ENCODE measurements around the gene DLG5. TPM values are rescaled to one million over a fixed set of nuclear protein-coding genes. Genes with fewer than 3 reads are reported as not detected.

DLG5 gene
- total RNA-seq, 2 donors from 2014 or later, result 26.1 to 47.5 TPM

DNA sequence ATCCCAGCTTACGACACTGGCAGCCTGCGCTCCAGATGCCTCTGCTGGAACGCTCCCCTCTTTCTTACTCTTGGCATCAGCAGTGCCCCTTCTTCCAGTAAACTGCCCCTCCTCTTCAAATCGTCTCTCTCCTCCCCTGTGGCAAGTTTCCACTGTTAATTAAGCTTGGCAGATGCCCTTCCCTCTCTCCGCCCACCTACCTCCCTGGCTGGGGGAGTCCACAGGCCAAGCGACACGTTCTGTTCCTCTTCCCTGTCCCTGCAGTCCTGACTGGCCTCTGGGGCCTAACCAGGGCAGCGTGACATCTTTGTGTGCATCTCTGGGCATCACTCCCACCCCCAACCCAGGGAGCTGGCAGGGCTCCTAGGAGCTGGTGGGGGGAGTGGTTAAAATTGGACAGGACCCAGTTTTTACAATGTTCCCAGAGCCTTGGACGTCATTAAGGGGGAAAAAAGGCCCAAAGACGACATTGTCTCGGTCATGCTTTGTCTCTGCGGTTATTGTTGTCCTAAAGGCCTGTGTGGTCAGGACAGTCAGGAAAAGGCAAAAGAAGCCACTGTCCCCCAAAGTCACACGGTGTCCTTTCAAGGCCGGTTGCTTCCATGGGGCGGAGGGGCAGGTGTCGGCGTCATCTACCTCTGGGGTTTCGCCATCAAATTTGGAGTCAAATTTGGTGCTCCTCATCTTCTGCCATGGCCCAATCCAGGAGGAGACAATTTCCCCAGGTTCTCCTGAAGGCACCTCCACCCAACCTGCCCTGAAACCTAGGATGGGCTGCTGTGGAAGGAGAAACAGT, 54.2 kb downstream of the DLG5 start:
- no peak for DNase-seq
- no peaks in the 10 kb centered on the region for H3K4me1 ChIP-seq
- TF ChIP-seq, protein P1, sequence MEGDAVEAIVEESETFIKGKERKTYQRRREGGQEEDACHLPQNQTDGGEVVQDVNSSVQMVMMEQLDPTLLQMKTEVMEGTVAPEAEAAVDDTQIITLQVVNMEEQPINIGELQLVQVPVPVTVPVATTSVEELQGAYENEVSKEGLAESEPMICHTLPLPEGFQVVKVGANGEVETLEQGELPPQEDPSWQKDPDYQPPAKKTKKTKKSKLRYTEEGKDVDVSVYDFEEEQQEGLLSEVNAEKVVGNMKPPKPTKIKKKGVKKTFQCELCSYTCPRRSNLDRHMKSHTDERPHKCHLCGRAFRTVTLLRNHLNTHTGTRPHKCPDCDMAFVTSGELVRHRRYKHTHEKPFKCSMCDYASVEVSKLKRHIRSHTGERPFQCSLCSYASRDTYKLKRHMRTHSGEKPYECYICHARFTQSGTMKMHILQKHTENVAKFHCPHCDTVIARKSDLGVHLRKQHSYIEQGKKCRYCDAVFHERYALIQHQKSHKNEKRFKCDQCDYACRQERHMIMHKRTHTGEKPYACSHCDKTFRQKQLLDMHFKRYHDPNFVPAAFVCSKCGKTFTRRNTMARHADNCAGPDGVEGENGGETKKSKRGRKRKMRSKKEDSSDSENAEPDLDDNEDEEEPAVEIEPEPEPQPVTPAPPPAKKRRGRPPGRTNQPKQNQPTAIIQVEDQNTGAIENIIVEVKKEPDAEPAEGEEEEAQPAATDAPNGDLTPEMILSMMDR (IDR thresholded peaks at IDR 0.05), result no peak
- no peaks in the 10 kb centered on the region for H3K9me3 ChIP-seq
- no peaks in the 10 kb centered on the region for H3K36me3 ChIP-seq
- no peak overlapping the region for H3K4me3 ChIP-seq
- intact Hi-C loops (cut with DNase I), result no loop called here
- H3K9ac ChIP-seq (ENCODE audit: low read depth in 2 of 2, low read length in 2 of 2), result no peak overlapping the region
- H3K27ac ChIP-seq, result no peak overlapping the region
- H3K27me3 ChIP-seq, result no peaks in the 10 kb centered on the region

DNA sequence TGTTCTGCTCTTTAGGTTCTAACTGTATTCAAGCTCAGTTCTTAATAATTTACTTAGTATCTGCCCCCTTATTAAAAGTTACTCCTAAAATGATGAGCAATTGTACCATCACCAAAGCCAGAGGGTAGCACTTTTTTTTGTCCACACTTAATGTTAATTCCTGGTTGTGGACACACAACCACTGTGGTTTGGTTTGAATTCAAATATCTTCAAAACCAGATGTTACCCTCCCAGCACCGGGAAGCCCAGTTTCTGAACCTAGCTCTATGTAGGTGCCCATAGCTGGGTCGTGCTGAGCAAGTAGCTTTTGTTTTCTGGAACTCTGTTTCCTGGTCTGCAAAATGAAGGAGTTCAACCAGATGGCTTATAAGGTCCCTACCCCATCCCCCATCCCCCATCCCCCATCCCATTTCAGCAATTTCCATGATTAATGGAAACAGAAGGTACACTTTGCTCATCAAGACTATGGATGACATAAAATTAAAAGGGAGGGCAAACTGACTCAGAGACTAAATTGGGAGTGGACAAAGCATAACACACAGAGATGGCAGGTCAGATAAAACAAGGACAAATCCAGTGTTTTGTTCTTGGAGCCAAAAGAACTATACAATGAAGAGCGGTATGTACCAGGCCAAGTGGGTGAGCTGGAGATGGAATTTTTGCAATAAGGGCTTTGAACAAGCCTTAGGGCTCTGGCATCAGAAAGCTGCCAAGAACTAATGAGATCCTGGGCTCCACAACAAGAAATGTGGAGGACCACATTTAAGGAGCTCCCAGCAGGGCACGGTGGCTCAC, 56.7 kb downstream of the DLG5 start:
- H3K27ac ChIP-seq, result no peak overlapping the region
- no peak overlapping the region for H3K4me3 ChIP-seq
- DNase-seq, result no peak
- H3K36me3 ChIP-seq, result no peaks in the 10 kb centered on the region
- TF ChIP-seq, protein P1 (IDR thresholded peaks at IDR 0.05), result no peak
- no peaks in the 10 kb centered on the region for H3K27me3 ChIP-seq
- no peak overlapping the region for H3K9ac ChIP-seq (ENCODE audit: low read depth in 2 of 2, low read length in 2 of 2)
- no peaks in the 10 kb centered on the region for H3K9me3 ChIP-seq
- H3K4me1 ChIP-seq, result no peaks in the 10 kb centered on the region
- intact Hi-C loops (cut with DNase I), result no loop called here

DNA sequence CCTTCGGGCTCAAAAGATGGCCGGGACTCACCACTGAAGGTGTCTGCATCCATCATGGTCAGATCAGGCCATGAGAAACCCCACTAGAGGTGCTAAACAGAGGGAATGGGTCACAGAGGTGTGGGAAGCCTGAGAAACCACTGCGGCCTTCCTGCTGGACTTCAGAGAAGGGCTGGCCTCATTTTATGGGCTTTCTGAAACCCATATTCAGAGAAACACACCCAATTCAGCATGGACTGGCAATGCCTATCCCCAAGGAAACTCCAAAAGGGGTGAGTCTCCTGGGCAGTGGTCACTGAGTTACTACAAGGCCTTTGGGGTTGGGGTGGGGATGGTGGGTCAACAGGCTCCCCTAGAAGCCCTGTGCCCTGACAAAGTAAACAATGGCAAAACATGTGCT, 58.0 kb downstream of the DLG5 start:
- no peaks in the 10 kb centered on the region for H3K36me3 ChIP-seq
- DNase-seq, result no peak
- no peak overlapping the region for H3K9ac ChIP-seq (ENCODE audit: low read depth in 2 of 2, low read length in 2 of 2)
- no peak overlapping the region for H3K27ac ChIP-seq
- H3K9me3 ChIP-seq, result no peaks in the 10 kb centered on the region
- H3K4me1 ChIP-seq, result no peaks in the 10 kb centered on the region
- intact Hi-C loops (cut with DNase I), result no loop called here
- TF ChIP-seq, protein P1 (IDR thresholded peaks at IDR 0.05), result no peak
- H3K4me3 ChIP-seq, result no peak overlapping the region
- no peaks in the 10 kb centered on the region for H3K27me3 ChIP-seq

DNA sequence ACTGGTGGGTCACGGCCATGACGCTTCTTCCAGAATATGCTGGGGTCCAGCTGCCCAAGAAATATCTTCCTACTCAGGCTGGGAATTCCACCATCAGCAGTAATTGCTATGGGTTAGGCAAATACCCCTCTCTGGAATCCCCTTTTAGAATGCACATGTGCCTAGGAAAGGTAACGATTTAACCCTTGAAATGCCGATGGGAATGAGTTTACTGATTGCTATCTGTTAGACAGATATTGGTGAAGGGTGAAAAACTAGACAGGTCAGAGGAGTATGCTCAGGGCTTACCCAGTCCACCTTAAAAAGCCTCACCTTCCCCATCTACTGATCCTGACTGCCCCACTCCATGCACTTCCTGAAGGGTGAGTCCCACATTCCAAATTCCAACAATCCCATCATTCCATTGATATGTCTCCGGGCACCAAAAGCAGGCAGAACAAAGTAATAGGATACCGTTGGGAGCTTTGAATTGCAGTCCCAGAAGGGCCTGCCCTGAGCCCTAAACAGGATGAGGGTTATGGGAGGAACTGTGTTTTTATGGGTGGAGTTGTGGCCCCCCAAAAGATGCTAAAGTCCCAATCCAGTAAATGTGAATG, 59.3 kb downstream of the DLG5 start:
- intact Hi-C loops (cut with DNase I), result no loop called here
- DNase-seq, result no peak
- TF ChIP-seq, protein P1 (IDR thresholded peaks at IDR 0.05), result no peak
- Histone ChIP-seq H3K27ac (no peak overlapping the region), H3K27me3 (no peaks in the 10 kb centered on the region), H3K9me3 (no peaks in the 10 kb centered on the region), H3K36me3 (no peaks in the 10 kb centered on the region), H3K4me1 (no peaks in the 10 kb centered on the region), H3K4me3 (no peak overlapping the region), H3K9ac (ENCODE audit: low read depth in 2 of 2, low read length in 2 of 2) (no peak overlapping the region)

DNA sequence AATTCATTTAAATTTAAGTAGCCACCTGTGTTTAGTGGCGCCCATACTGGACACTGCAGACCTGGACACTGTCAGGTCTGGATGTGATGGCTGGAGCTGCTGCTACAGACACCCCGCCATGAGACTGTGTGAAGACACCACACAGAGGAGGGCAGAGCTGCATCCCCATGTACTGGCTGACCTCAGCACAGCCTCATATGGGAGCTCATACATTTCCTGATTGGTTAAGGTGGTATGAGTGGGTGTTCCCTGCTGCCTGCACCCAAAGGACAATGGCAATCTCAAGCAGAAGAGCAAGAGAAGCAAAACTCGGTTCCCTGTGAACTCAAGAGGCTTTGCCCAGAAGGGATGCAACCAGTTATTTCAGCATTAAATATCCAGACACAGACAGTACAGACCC, 60.0 kb downstream of the DLG5 start:
- intact Hi-C loops (cut with DNase I), result no loop called here
- no peak overlapping the region for H3K4me3 ChIP-seq
- H3K36me3 ChIP-seq, result no peaks in the 10 kb centered on the region
- peak overlapping the region in 1 of 2 donors; percentile 9 for H3K9ac ChIP-seq (ENCODE audit: low read depth in 2 of 2, low read length in 2 of 2)
- no peak for DNase-seq
- TF ChIP-seq, protein P1 (IDR thresholded peaks at IDR 0.05), result no peak
- no peaks in the 10 kb centered on the region for H3K9me3 ChIP-seq
- no peaks in the 10 kb centered on the region for H3K4me1 ChIP-seq
- no peak overlapping the region for H3K27ac ChIP-seq
- no peaks in the 10 kb centered on the region for H3K27me3 ChIP-seq
